K562 (cell line): ENCODE results near the gene CNGA1. TPM values are rescaled to one million over a fixed set of nuclear protein-coding genes. Genes with fewer than 3 reads are reported as not detected.

ENCODE experiments used
- ATAC-seq: fragments of 200-7000 bp; cut with Tn5 transposase; 3 replicates; pipeline ENCODE4 v1.9.1; 2020; ENCODE audit warnings: moderate library complexity
- BruUV-seq: library from RNA; stranded (reverse); fragments of 400-500 nt; replicated peaks from 2 replicates; lab custom pipeline; 2021; lab: Mats Ljungman, UMichigan
- CTCF ChIA-PET: fragments of 300-600 bp; formaldehyde crosslinking; extraction: SDS; loops from one replicate; lab custom pipeline; 2021; ENCODE audit warnings: low intra/inter-chr PET ratio; lab: Yijun Ruan, JAX
- POLR2A ChIA-PET: fragments of 300-600, 350-650 bp; sonication (Branson Sonifier 250); formaldehyde crosslinking; extraction: SDS; loops from one replicate; lab custom pipeline; 2021; ENCODE audit warnings: antibody characterized with exemption, inconsistent platforms; lab: Yijun Ruan, JAX
- DNase-seq, 4 experiments: peaks; one replicate each; pipeline versions ENCODE4 v3.0.0 to v3.0.0-alpha.2; 2011 to 2018; ENCODE audit warnings: low spot score in 3 of 4, mixed read lengths in 3 of 4; ENCODE audit errors: extremely low read depth in 1 of 4
- FAIRE-seq: peaks from 2 replicates; lab custom pipeline; 2011; peaks lifted over from hg19 to GRCh38; lab: Jason Lieb, UNC
- H2AFZ ChIP-seq: 2 replicates; pipeline ENCODE4 v1.6.0; 2011; ENCODE audit warnings: low read depth, low read length, control low read depth, inconsistent platforms
- H3K27ac ChIP-seq: fragments of 200-600 bp; 3 replicates; pipeline ENCODE4 v1.8.0; 2011; ENCODE audit warnings: low read depth, mild to moderate bottlenecking, control low read depth, inconsistent platforms, low read length, moderate library complexity, mixed read lengths; ENCODE audit errors: extremely low read depth
- H3K27me3 ChIP-seq, 2 experiments: fragments of 300-600 bp in 1 of 2; 2 replicates in 1 of 2; 3 replicates in 1 of 2; pipeline versions ENCODE4 v1.6.0 to v1.8.0; 2011; ENCODE audit warnings: inconsistent platforms in 2 of 2, low read length in 2 of 2, mild to moderate bottlenecking in 1 of 2, mixed read lengths in 1 of 2, moderate library complexity in 1 of 2; ENCODE audit not compliant: control insufficient read depth in 2 of 2, insufficient read depth in 2 of 2
- H3K36me3 ChIP-seq: fragments of 300-600 bp; 3 replicates; pipeline ENCODE4 v1.8.0; 2011; ENCODE audit warnings: mild to moderate bottlenecking, low read length, inconsistent platforms; ENCODE audit not compliant: control insufficient read depth, insufficient read depth
- H3K4me1 ChIP-seq, 2 experiments: fragments of 200-600 bp in 1 of 2; replicated peaks in 1 of 2; 2 replicates in 1 of 2; 3 replicates in 1 of 2; pipeline versions ENCODE4 v1.5.1 to v1.8.0; 2011; ENCODE audit warnings: inconsistent platforms in 2 of 2, low read length in 2 of 2, mild to moderate bottlenecking in 1 of 2, mixed read lengths in 1 of 2, moderate library complexity in 1 of 2; ENCODE audit not compliant: control insufficient read depth in 2 of 2, insufficient read depth in 2 of 2
- H3K4me2 ChIP-seq: 2 replicates; pipeline ENCODE4 v1.6.1; 2011; ENCODE audit warnings: low read length, control low read depth, inconsistent platforms, mixed read lengths; ENCODE audit not compliant: insufficient read depth
- H3K4me3 ChIP-seq: fragments of 200-600 bp; sonication (generic), shearing (Covaris generic); 2 replicates; pipeline ENCODE4 v1.5.1; 2016; ENCODE audit warnings: control low read depth, inconsistent platforms
- H3K79me2 ChIP-seq: fragments of 200-600 bp; 3 replicates; pipeline ENCODE4 v1.8.0; 2011; ENCODE audit warnings: low read length, inconsistent platforms; ENCODE audit not compliant: control insufficient read depth, insufficient read depth
- H3K9ac ChIP-seq, 2 experiments: 2 replicates each; pipeline versions ENCODE4 v1.6.0 to v1.6.1; 2011; ENCODE audit warnings: low read depth in 2 of 2, low read length in 2 of 2, control low read depth in 1 of 2, inconsistent platforms in 1 of 2, mild to moderate bottlenecking in 1 of 2, mixed read lengths in 1 of 2; ENCODE audit not compliant: insufficient read depth in 1 of 2
- H3K9me1 ChIP-seq: one replicate; pipeline ENCODE4 v1.6.0; 2011; ENCODE audit warnings: inconsistent platforms, mild to moderate bottlenecking, low read length, moderate library complexity; ENCODE audit not compliant: control insufficient read depth, insufficient read depth
- H3K9me3 ChIP-seq: replicated peaks from 2 replicates; pipeline ENCODE4 v1.5.1; 2011; ENCODE audit warnings: low read depth, low read length, inconsistent platforms; ENCODE audit not compliant: control insufficient read depth, insufficient read depth
- H4K20me1 ChIP-seq: replicated peaks from 2 replicates; pipeline ENCODE4 v1.6.1; 2011; ENCODE audit warnings: low read length, inconsistent platforms, mixed read lengths; ENCODE audit not compliant: control insufficient read depth, insufficient read depth
- ELF2 ChIP-seq: fragments of 250-450 bp; sonication (Bioruptor Pico); IDR thresholded peaks from 2 replicates; pipeline ENCODE4 v1.5.0; 2021; ENCODE audit warnings: mild to moderate bottlenecking
- GABPB2 ChIP-seq: fragments of 250-450 bp; sonication (Bioruptor Pico); conservative IDR thresholded peaks from 2 replicates; pipeline ENCODE4 v1.5.1; 2021; ENCODE audit warnings: mild to moderate bottlenecking
- PCBP1 ChIP-seq: fragments of 200-400 bp; formaldehyde crosslinking; IDR thresholded peaks from 2 replicates; pipeline ENCODE4 v1.6.1; 2018; ENCODE audit warnings: mild to moderate bottlenecking, low read depth, low read length; ENCODE audit not compliant: poor library complexity, severe bottlenecking
- PTRF ChIP-seq: fragments of 450-650 bp; IDR thresholded peaks from 2 replicates; pipeline ENCODE4 v1.6.1; 2016; ENCODE audit warnings: mild to moderate bottlenecking, missing genetic modification characterization, missing compliant biosample characterization
- TAL1 ChIP-seq: fragments of 450-650 bp; IDR thresholded peaks from 2 replicates; pipeline ENCODE4 v1.6.1; 2016; ENCODE audit warnings: mild to moderate bottlenecking
- UBTF ChIP-seq, 2 experiments: IDR thresholded peaks; 2 replicates each; pipeline ENCODE4 v1.6.1; 2012; ENCODE audit warnings: improper control_type of control experiment in 2 of 2, low read depth in 2 of 2, low read length in 2 of 2, borderline replicate concordance in 1 of 2
- XRCC4 ChIP-seq: IDR thresholded peaks from one replicate; pipeline ENCODE4 v1.6.1; 2011; ENCODE audit not compliant: insufficient read depth, insufficient read length; ENCODE audit errors: extremely low read depth
- ZNF175 ChIP-seq: fragments of 200-800 bp; sonication (Bioruptor generic); IDR thresholded peaks from 2 replicates; pipeline ENCODE4 v1.6.1; 2016; ENCODE audit warnings: low read depth, mild to moderate bottlenecking, missing genetic modification characterization, missing compliant biosample characterization
- ZNF263 ChIP-seq: sonication (generic); formaldehyde crosslinking; IDR thresholded peaks from 2 replicates; pipeline ENCODE4 v1.8.0; 2022; ENCODE audit warnings: mild to moderate bottlenecking, missing genetic modification reagents, borderline replicate concordance
- ZNF3 ChIP-seq: fragments of 250-450 bp; sonication (Bioruptor Pico); IDR thresholded peaks from 2 replicates; pipeline ENCODE4 v1.5.0; 2021; ENCODE audit warnings: mild to moderate bottlenecking, moderate library complexity
- WGBS: fragments of 100-300 bp; shearing (Covaris generic); methylation state at CpG from one replicate; pipeline ENCODE4 v1.1.6; 2016; ENCODE audit warnings: low coverage, mixed read lengths; ENCODE audit not compliant: insufficient coverage; ENCODE audit errors: missing lambda C conversion rate; 5-methylcytosine and 5-hydroxymethylcytosine counted together
- in situ Hi-C: fragments of 300-500 bp; cut with MboI; formaldehyde crosslinking; loops from 4 replicates; pipeline ENCODE4 v1.15.0; 2018; ENCODE audit warnings: inconsistent platforms, mixed read lengths
- intact Hi-C: fragments of 100-400 bp; cut with micrococcal nuclease; formaldehyde crosslinking; loops from 2 replicates; pipeline ENCODE4 v1.14.2; 2022
- polyA plus RNA-seq, 8 experiments: library from polyadenylated mRNA; depleted of rRNA in 4 of 8; stranded (reverse) in 5 of 8; unstranded in 3 of 8; fragments of >200 nt; fragmentation: Nextera tagmentation in 2 of 8; fragmentation: Illumina TruSeq in 1 of 8; extraction: Ambion mirVana in 2 of 8; extraction: Trizol in 1 of 8; gene quantifications; 2 replicates each; pipeline versions ENCODE4 v1.2.1 to v1.2.3, GENCODE V29; 2011 to 2014; ENCODE audit warnings: inconsistent platforms in 1 of 8, missing spikeins in 1 of 8
- total RNA-seq, 7 experiments: library from RNA; depleted of rRNA in 6 of 7; stranded (reverse); fragments of >200 nt in 6 of 7; fragmentation: Illumina TruSeq in 2 of 7; extraction: Trizol in 2 of 7; gene quantifications; 2 replicates each; pipeline versions ENCODE4 v1.2.1 to v1.2.3, GENCODE V29; 2011 to 2021; ENCODE audit warnings: low replicate concordance in 1 of 7
- TF ChIP-seq, protein P1 (sequence below), 2 experiments: fragments of 450-650 bp in 1 of 2; IDR thresholded peaks; 2 replicates each; pipeline ENCODE4 v1.6.1; 2011 to 2017; ENCODE audit warnings: low read depth in 2 of 2, antibody characterized with exemption in 1 of 2, borderline replicate concordance in 1 of 2, low read length in 1 of 2, mild to moderate bottlenecking in 1 of 2, mixed read lengths in 1 of 2; ENCODE audit not compliant: control insufficient read depth in 1 of 2
- TF ChIP-seq, protein P2 (sequence below): fragments of 250-450 bp; sonication (Bioruptor Pico); IDR thresholded peaks from 2 replicates; pipeline ENCODE4 v1.4.0; 2020; ENCODE audit warnings: mild to moderate bottlenecking

CNGA1 gene
- total and polyA plus RNA-seq, 9 of the 15 experiments (the other 6 are each of a cell fraction or from before 2014, with no cell fraction given) = 0.03 to 0.29 (median 0.04) TPM; not detected in 5

- no peaks in the 10 kb centered on the region for H3K36me3 ChIP-seq
- ChIA-PET CTCF (no interaction called here), POLR2A (no interaction called here)
- H3K4me3 ChIP-seq = no peak overlapping the region
- H3K27ac ChIP-seq = no peak overlapping the region
- no peak for DNase-seq
- no peaks in the 10 kb centered on the region for H3K9me1 ChIP-seq
- H3K9ac ChIP-seq = no peak overlapping the region
- in situ Hi-C loops = no loop called here
- WGBS = 33% methylated on average over 4 of the region's 4 CpGs
- no peak for FAIRE-seq
- ATAC-seq = no peak
- H3K4me2 ChIP-seq = no peak overlapping the region
- intact Hi-C loops = loop anchor here (5.0 kb wide), 1 partner anchor 72 kb away; no protein-coding TSS in a partner anchor
- peaks cover 10 to 16% of the 10 kb centered on the region in 2 experiments; a peak in 4 of 5 replicates for H3K27me3 ChIP-seq
- no TSS peak for BruUV-seq
- peaks cover 4 to 13% of the 10 kb centered on the region in 2 experiments; a peak in 3 of 5 replicates for H3K4me1 ChIP-seq
- no peak overlapping the region for H2AFZ ChIP-seq
- H4K20me1 ChIP-seq = no peaks in the 10 kb centered on the region
- H3K9me3 ChIP-seq = no peaks in the 10 kb centered on the region
- H3K79me2 ChIP-seq = no peaks in the 10 kb centered on the region
- TF ChIP-seq GABPB2 (CRISPR knock-in tag) (no peak), UBTF (IDR thresholded peaks at IDR 0.05; ENCODE audit: borderline replicate concordance in 1 of 2, low read depth in 2 of 2, low read length in 2 of 2) (no peak), PCBP1 (no peak), PTRF (tag) (no peak), ELF2 (CRISPR knock-in tag) (no peak), TAL1 (no peak), ZNF3 (no peak), XRCC4 (no peak), ZNF175 (no peak), ZNF263 (CRISPR knock-in tag) (no peak)
- TF ChIP-seq, protein P1, sequence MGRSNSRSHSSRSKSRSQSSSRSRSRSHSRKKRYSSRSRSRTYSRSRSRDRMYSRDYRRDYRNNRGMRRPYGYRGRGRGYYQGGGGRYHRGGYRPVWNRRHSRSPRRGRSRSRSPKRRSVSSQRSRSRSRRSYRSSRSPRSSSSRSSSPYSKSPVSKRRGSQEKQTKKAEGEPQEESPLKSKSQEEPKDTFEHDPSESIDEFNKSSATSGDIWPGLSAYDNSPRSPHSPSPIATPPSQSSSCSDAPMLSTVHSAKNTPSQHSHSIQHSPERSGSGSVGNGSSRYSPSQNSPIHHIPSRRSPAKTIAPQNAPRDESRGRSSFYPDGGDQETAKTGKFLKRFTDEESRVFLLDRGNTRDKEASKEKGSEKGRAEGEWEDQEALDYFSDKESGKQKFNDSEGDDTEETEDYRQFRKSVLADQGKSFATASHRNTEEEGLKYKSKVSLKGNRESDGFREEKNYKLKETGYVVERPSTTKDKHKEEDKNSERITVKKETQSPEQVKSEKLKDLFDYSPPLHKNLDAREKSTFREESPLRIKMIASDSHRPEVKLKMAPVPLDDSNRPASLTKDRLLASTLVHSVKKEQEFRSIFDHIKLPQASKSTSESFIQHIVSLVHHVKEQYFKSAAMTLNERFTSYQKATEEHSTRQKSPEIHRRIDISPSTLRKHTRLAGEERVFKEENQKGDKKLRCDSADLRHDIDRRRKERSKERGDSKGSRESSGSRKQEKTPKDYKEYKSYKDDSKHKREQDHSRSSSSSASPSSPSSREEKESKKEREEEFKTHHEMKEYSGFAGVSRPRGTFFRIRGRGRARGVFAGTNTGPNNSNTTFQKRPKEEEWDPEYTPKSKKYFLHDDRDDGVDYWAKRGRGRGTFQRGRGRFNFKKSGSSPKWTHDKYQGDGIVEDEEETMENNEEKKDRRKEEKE (IDR thresholded peaks at IDR 0.05; ENCODE audit: borderline replicate concordance in 1 of 2, control insufficient read depth in 1 of 2, low read depth in 2 of 2, low read length in 1 of 2) = no peak
- TF ChIP-seq, protein P2, sequence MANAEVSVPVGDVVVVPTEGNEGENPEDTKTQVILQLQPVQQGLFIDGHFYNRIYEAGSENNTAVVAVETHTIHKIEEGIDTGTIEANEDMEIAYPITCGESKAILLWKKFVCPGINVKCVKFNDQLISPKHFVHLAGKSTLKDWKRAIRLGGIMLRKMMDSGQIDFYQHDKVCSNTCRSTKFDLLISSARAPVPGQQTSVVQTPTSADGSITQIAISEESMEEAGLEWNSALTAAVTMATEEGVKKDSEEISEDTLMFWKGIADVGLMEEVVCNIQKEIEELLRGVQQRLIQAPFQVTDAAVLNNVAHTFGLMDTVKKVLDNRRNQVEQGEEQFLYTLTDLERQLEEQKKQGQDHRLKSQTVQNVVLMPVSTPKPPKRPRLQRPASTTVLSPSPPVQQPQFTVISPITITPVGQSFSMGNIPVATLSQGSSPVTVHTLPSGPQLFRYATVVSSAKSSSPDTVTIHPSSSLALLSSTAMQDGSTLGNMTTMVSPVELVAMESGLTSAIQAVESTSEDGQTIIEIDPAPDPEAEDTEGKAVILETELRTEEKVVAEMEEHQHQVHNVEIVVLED = no peak
These were observed 1.3 kb downstream of the CNGA1 start for GRCh38 chr4:48015216-48015615.
